ENCODE results near the gene PCCB.

GRCh38 chr3:136305879-136306278 lies 55.7 kb downstream of the PCCB start:
- no peak for TF ChIP-seq FOXP2 (optimal IDR thresholded peaks at IDR 0.05; ENCODE audit: control extremely low read depth, extremely low read length, insufficient read depth)
- no peak for TF ChIP-seq EZH2 (IDR thresholded peaks at IDR 0.05)
